GM23338 (cell line): Measurements from ENCODE around the gene CCL23. TPM values are rescaled to one million over a fixed set of nuclear protein-coding genes. Genes with fewer than 3 reads are reported as not detected.

Experiments
- ATAC-seq: fragments of 200-7000 bp; cut with Tn5 transposase; 3 replicates; pipeline ENCODE4 v1.9.1; 2020
- DNase-seq: peaks from one replicate; pipeline ENCODE4 v3.0.0-alpha.2; 2015; ENCODE audit warnings: low spot score
- H2AFZ ChIP-seq: fragments of 200-600 bp; sonication (generic); 2 replicates; pipeline ENCODE4 v1.8.0; 2016; ENCODE audit warnings: antibody characterized with exemption, mild to moderate bottlenecking, moderate library complexity
- H3F3A ChIP-seq: fragments of 200-600 bp; sonication (generic); replicated peaks from 2 replicates; pipeline ENCODE4 v1.8.0; 2017; ENCODE audit warnings: antibody characterized with exemption, mixed run types, low read depth
- H3K27ac ChIP-seq: fragments of 200-600 bp; sonication (generic); 2 replicates; pipeline ENCODE4 v1.6.1; 2016; ENCODE audit warnings: low read depth
- H3K27me3 ChIP-seq: fragments of 200-600 bp; sonication (generic); 2 replicates; pipeline ENCODE4 v1.8.0; 2016; ENCODE audit warnings: mild to moderate bottlenecking, mixed run types, moderate library complexity; ENCODE audit not compliant: insufficient read depth
- H3K36me3 ChIP-seq: fragments of 200-600 bp; sonication (generic); 2 replicates; pipeline ENCODE4 v1.8.0; 2016; ENCODE audit warnings: mild to moderate bottlenecking; ENCODE audit not compliant: insufficient read depth
- H3K4me1 ChIP-seq: fragments of 200-600 bp; sonication (generic); 2 replicates; pipeline ENCODE4 v1.8.0; 2016; ENCODE audit warnings: mild to moderate bottlenecking, moderate library complexity; ENCODE audit not compliant: insufficient read depth
- H3K4me2 ChIP-seq: fragments of 200-600 bp; sonication (generic); 2 replicates; pipeline ENCODE4 v1.7.1; 2017; ENCODE audit warnings: mixed run types
- H3K4me3 ChIP-seq: fragments of 200-600 bp; sonication (generic); 2 replicates; pipeline ENCODE4 v1.6.1; 2016; ENCODE audit warnings: mixed run types
- H3K79me2 ChIP-seq: fragments of 200-600 bp; sonication (generic); replicated peaks from 2 replicates; pipeline ENCODE4 v1.8.0; 2017; ENCODE audit warnings: mild to moderate bottlenecking; ENCODE audit not compliant: insufficient read depth
- H3K9me2 ChIP-seq: fragments of 200-600 bp; sonication (generic); 2 replicates; pipeline ENCODE4 v1.8.0; 2017; ENCODE audit not compliant: insufficient read depth
- H4K20me1 ChIP-seq: fragments of 200-600 bp; sonication (generic); replicated peaks from 2 replicates; pipeline ENCODE4 v1.8.0; 2017; ENCODE audit warnings: mild to moderate bottlenecking; ENCODE audit not compliant: insufficient read depth
- H3K27ac Mint-ChIP-seq: 2 replicates; pipeline ENCODE4 v1.8.0; 2020; ENCODE audit warnings: inconsistent platforms, mild to moderate bottlenecking, moderate library complexity, mixed read lengths
- H3K27me3 Mint-ChIP-seq: 3 replicates; pipeline ENCODE4 v1.8.0; 2022; ENCODE audit warnings: low read depth, mild to moderate bottlenecking, moderate library complexity, mixed read lengths, inconsistent platforms; ENCODE audit not compliant: insufficient read depth, poor library complexity
- H3K36me3 Mint-ChIP-seq: 3 replicates; pipeline ENCODE4 v1.8.0; 2021; ENCODE audit warnings: low read depth, mild to moderate bottlenecking, inconsistent platforms, moderate library complexity, mixed read lengths
- H3K4me1 Mint-ChIP-seq: 3 replicates; pipeline ENCODE4 v1.8.0; 2020; ENCODE audit warnings: mild to moderate bottlenecking, inconsistent platforms, mixed read lengths
- H3K4me3 Mint-ChIP-seq: 3 replicates; pipeline ENCODE4 v1.8.0; 2021; ENCODE audit warnings: moderate library complexity, mild to moderate bottlenecking, inconsistent platforms, mixed read lengths
- H3K9me3 Mint-ChIP-seq: 3 replicates; pipeline ENCODE4 v1.8.0; 2020; ENCODE audit warnings: moderate library complexity, mild to moderate bottlenecking, inconsistent platforms, mixed read lengths
- CREB1 ChIP-seq: fragments of 250-450 bp; sonication (Bioruptor Pico); IDR thresholded peaks from 2 replicates; pipeline ENCODE4 v1.5.0; 2020; ENCODE audit warnings: low read depth, mild to moderate bottlenecking, moderate library complexity
- CTCF ChIP-seq, 2 experiments: fragments of 200-600 bp in 1 of 2; sonication (generic) in 1 of 2; conservative IDR thresholded peaks; 2 replicates each; pipeline versions ENCODE4 v1.5.1 to v1.6.1; 2016 to 2017; ENCODE audit warnings: antibody characterized with exemption in 2 of 2, low read depth in 2 of 2, mild to moderate bottlenecking in 2 of 2, moderate library complexity in 1 of 2
- NANOG ChIP-seq: IDR thresholded peaks from 2 replicates; pipeline ENCODE4 v1.6.1; 2016; ENCODE audit warnings: antibody characterized with exemption, borderline replicate concordance
- POLR2AphosphoS5 ChIP-seq: IDR thresholded peaks from 2 replicates; pipeline ENCODE4 v1.6.1; 2016; ENCODE audit warnings: antibody characterized with exemption, low read depth
- REST ChIP-seq: IDR thresholded peaks from one replicate; pipeline ENCODE4 v1.6.1; 2018; ENCODE audit warnings: antibody characterized with exemption; ENCODE audit not compliant: unreplicated experiment
- ZNF114 ChIP-seq: fragments of 250-450 bp; sonication (Bioruptor Pico); IDR thresholded peaks from 2 replicates; pipeline ENCODE4 v1.5.0; 2020; ENCODE audit warnings: mild to moderate bottlenecking, moderate library complexity
- polyA plus RNA-seq: library from polyadenylated mRNA; unstranded; fragments of >200 nt; fragmentation: Nextera tagmentation; extraction: Ambion mirVana; gene quantifications from 2 replicates; pipeline ENCODE4 v1.2.1, GENCODE V29; 2016
- total RNA-seq: library from RNA; depleted of rRNA; stranded (reverse); fragments of >200 nt; shearing (Covaris generic); gene quantifications from 2 replicates; pipeline ENCODE4 v1.2.3, GENCODE V29; 2014
- TF ChIP-seq, protein P1 (sequence below): fragments of 250-450 bp; sonication (Bioruptor Pico); IDR thresholded peaks from 2 replicates; pipeline ENCODE4 v1.5.0; 2020; ENCODE audit warnings: mild to moderate bottlenecking, moderate library complexity

Gene CCL23
- total and polyA plus RNA-seq, 2 experiments from 2014 or later: not detected

DNA sequence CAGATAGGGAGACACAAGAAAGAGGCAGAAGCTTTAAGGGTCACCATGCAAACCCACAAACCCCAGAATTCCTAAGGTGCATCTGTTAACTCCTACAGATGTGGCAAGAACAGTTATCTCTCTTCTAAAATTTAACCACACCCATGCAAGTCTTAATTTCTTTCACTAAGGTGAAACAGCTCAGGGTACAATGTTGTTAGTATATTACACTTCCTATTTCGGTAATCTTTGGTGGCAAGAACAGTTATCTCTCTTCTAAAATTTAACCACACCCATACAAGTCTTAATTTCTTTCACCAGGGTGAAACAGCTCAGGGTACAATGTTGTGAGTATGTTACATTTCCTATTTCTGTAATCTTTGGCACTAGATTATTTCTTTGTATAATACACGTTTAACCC is 6.6 kb downstream of the CCL23 start:
- H3F3A ChIP-seq: no peaks in the 10 kb centered on the region
- Mint-ChIP-seq H3K9me3 (peaks cover 68% of the 10 kb centered on the region), H3K27me3 (peaks cover 2% of the 10 kb centered on the region), H3K36me3 (peaks cover 10% of the 10 kb centered on the region; the same call in 2 of the 3 replicates), H3K4me3 (no peak overlapping the region), H3K4me1 (no peaks in the 10 kb centered on the region), H3K27ac (no peak overlapping the region)
- no peak overlapping the region for H3K4me2 ChIP-seq
- TF ChIP-seq CTCF (conservative IDR thresholded peaks at IDR 0.05; ENCODE audit: low read depth in 2 of 2): no peak
- TF ChIP-seq REST: no peak
- TF ChIP-seq, protein P1, sequence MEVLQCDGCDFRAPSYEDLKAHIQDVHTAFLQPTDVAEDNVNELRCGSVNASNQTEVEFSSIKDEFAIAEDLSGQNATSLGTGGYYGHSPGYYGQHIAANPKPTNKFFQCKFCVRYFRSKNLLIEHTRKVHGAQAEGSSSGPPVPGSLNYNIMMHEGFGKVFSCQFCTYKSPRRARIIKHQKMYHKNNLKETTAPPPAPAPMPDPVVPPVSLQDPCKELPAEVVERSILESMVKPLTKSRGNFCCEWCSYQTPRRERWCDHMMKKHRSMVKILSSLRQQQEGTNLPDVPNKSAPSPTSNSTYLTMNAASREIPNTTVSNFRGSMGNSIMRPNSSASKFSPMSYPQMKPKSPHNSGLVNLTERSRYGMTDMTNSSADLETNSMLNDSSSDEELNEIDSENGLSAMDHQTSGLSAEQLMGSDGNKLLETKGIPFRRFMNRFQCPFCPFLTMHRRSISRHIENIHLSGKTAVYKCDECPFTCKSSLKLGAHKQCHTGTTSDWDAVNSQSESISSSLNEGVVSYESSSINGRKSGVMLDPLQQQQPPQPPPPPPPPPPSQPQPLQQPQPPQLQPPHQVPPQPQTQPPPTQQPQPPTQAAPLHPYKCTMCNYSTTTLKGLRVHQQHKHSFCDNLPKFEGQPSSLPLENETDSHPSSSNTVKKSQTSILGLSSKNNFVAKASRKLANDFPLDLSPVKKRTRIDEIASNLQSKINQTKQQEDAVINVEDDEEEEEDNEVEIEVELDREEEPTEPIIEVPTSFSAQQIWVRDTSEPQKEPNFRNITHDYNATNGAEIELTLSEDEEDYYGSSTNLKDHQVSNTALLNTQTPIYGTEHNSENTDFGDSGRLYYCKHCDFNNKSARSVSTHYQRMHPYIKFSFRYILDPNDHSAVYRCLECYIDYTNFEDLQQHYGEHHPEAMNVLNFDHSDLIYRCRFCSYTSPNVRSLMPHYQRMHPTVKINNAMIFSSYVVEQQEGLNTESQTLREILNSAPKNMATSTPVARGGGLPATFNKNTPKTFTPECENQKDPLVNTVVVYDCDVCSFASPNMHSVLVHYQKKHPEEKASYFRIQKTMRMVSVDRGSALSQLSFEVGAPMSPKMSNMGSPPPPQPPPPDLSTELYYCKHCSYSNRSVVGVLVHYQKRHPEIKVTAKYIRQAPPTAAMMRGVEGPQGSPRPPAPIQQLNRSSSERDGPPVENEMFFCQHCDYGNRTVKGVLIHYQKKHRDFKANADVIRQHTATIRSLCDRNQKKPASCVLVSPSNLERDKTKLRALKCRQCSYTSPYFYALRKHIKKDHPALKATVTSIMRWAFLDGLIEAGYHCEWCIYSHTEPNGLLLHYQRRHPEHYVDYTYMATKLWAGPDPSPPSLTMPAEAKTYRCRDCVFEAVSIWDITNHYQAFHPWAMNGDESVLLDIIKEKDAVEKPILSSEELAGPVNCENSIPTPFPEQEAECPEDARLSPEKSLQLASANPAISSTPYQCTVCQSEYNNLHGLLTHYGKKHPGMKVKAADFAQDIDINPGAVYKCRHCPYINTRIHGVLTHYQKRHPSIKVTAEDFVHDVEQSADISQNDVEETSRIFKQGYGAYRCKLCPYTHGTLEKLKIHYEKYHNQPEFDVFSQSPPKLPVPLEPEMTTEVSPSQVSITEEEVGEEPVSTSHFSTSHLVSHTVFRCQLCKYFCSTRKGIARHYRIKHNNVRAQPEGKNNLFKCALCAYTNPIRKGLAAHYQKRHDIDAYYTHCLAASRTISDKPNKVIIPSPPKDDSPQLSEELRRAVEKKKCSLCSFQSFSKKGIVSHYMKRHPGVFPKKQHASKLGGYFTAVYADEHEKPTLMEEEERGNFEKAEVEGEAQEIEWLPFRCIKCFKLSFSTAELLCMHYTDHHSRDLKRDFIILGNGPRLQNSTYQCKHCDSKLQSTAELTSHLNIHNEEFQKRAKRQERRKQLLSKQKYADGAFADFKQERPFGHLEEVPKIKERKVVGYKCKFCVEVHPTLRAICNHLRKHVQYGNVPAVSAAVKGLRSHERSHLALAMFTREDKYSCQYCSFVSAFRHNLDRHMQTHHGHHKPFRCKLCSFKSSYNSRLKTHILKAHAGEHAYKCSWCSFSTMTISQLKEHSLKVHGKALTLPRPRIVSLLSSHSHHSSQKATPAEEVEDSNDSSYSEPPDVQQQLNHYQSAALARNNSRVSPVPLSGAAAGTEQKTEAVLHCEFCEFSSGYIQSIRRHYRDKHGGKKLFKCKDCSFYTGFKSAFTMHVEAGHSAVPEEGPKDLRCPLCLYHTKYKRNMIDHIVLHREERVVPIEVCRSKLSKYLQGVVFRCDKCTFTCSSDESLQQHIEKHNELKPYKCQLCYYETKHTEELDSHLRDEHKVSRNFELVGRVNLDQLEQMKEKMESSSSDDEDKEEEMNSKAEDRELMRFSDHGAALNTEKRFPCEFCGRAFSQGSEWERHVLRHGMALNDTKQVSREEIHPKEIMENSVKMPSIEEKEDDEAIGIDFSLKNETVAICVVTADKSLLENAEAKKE (CRISPR knock-in tag): no peak
- TF ChIP-seq ZNF114: no peak
- no peak for TF ChIP-seq CREB1 (CRISPR knock-in tag)
- TF ChIP-seq POLR2AphosphoS5: no peak
- TF ChIP-seq NANOG: no peak
- no peaks in the 10 kb centered on the region for H3K36me3 ChIP-seq
- no peaks in the 10 kb centered on the region for H3K27me3 ChIP-seq
- no peaks in the 10 kb centered on the region for H3K9me2 ChIP-seq
- DNase-seq (no peak), ATAC-seq (no peak)
- no peaks in the 10 kb centered on the region for H3K4me1 ChIP-seq
- H3K79me2 ChIP-seq: no peaks in the 10 kb centered on the region
- no peak overlapping the region for H2AFZ ChIP-seq
- H3K4me3 ChIP-seq: no peak overlapping the region
- H3K27ac ChIP-seq: no peak overlapping the region
- H4K20me1 ChIP-seq: no peaks in the 10 kb centered on the region
